HFF-Myc (cell line): ENCODE results near the gene TMEM117.

ENCODE experiments used
- DNase-seq: peaks from one replicate; pipeline ENCODE4 v3.0.0-alpha.2; 2011; ENCODE audit warnings: low read depth; ENCODE audit errors: extremely low read depth
- H3K4me3 ChIP-seq: replicated peaks from 2 replicates; pipeline ENCODE4 v1.5.1; 2011; ENCODE audit warnings: low read depth, mild to moderate bottlenecking, control low read depth, low read length
- TF ChIP-seq, protein P1 (sequence below): IDR thresholded peaks from 2 replicates; pipeline ENCODE4 v1.5.1; 2012; ENCODE audit warnings: mild to moderate bottlenecking, low read depth, low read length, control low read depth; ENCODE audit errors: missing control alignments

TMEM117 gene

DNA sequence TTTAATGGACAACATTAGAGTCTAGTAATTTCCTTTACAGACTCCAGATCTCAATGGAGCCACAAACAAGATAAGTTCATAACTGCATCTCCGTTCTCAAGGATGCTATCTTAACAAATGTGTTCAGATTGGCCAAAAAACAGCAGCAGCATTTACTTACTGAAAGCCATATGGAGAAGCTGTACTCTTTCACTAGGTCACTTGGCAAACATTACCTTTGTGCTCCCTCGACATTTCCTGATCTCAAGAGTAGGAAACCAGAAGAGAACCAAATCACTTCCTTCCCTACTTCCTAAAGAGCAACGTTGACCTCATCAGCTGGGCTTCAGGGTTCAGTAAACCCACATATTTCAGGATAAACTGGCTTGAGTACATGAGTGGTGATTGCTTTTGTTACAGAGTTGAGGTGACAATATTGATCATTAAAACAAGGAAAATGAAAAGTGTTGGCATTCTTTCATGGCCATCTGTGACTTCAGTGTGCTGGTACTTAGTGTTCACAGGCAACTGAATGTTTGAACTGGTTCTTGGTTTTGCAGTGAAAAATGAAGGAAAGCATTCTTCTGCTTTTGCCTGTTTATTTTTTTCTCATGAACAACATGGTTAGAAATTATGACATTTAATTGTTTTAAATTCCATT, 449.6 kb downstream of the TMEM117 start:
- DNase-seq = no peak
- no peak overlapping the region for H3K4me3 ChIP-seq
- TF ChIP-seq, protein P1, sequence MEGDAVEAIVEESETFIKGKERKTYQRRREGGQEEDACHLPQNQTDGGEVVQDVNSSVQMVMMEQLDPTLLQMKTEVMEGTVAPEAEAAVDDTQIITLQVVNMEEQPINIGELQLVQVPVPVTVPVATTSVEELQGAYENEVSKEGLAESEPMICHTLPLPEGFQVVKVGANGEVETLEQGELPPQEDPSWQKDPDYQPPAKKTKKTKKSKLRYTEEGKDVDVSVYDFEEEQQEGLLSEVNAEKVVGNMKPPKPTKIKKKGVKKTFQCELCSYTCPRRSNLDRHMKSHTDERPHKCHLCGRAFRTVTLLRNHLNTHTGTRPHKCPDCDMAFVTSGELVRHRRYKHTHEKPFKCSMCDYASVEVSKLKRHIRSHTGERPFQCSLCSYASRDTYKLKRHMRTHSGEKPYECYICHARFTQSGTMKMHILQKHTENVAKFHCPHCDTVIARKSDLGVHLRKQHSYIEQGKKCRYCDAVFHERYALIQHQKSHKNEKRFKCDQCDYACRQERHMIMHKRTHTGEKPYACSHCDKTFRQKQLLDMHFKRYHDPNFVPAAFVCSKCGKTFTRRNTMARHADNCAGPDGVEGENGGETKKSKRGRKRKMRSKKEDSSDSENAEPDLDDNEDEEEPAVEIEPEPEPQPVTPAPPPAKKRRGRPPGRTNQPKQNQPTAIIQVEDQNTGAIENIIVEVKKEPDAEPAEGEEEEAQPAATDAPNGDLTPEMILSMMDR = no peak

DNA sequence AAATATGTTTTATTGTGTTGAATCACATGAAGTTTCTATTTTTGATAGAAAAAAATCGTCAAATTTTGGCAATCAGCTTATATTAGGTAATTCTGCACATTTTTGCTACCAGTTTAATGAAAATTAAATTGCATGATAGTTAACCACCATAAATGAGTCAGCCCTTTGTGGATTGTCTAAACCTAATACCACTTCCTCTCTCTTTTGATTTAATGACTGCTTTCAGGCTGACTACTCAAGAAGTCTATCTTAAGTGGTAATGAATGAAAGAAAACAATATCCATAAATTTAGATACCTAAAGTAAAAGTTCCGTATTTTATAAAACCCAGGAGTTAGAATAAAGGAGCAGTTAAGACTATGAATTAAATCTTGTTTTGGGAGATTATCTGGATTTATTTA, 450.5 kb downstream of the TMEM117 start:
- H3K4me3 ChIP-seq = no peak overlapping the region
- TF ChIP-seq, protein P1 = no peak
- no peak for DNase-seq

DNA sequence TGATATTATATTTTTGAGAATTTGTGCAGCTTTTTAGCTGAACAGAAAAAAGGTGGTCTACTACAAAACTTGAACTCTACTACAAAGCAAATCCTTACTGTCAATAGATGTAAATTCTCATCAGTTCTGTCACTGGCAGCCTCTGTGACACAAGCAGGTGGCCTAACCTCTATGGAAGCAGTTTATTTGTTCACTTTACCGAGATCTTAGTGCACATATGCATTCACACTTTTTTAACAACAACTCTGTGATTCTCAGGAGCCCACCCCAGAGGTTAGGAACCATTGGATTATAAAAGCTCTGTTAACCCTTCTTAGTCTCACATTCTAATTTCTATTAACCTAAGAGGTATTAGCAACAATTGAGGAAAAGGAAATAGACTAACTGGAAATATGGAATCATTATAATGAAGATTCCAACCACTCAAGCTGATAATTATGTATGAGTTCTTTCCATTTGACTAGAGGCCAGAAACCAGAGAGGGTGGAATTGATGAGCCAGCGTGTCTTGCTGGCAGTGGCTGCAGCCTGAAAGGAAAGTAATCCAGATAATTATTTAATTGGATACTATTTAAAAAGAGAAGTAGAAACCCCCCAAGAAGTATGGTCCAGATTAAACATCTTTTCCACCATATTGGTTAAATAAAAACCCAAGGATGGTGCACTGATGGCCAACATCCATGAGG, 451.1 kb downstream of the TMEM117 start:
- DNase-seq = no peak
- no peak overlapping the region for H3K4me3 ChIP-seq

DNA sequence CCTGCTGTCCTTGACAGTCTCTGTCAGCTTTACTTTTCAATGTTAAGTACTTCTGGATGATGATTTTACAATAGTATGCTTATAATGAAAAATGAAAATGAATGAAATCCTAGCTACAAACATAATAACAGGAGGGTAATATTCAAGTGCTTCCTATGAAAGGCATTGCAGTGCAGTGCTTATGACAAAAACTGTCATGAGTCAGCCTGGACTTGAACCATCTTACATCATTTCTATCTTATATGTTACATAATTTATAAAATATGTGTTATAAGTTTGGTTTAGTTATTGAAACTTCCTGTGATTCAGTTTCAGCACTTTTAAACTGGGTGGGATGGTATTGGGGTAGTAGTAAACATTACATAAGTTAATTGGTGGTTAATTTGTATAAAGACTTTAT, 451.7 kb downstream of the TMEM117 start:
- H3K4me3 ChIP-seq = no peak overlapping the region
- TF ChIP-seq, protein P1 = no peak
- no peak for DNase-seq

More for the DNA sequence above, 451.1 kb downstream of the TMEM117 start:
- TF ChIP-seq, protein P1 = no peak

DNA sequence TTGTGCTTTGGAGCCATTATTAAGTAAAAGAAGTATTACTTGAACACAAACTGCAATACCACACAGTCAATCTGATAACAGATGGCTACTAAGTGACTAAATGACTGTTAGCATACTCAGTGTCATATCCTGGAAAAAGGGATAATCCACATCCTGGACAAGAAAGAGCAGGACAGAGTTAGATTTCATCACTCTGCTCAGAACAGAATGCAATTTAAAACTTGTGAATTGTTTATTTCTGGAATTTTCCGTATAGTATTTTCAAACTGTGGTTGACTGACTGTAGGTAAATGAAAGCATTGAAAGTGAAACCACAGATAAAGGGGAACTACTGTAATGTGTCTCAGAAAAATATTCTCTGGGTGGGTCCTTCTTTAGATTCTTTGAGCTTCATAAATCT, 458.8 kb downstream of the TMEM117 start:
- no peak overlapping the region for H3K4me3 ChIP-seq
- TF ChIP-seq, protein P1 = no peak
- DNase-seq = no peak

DNA sequence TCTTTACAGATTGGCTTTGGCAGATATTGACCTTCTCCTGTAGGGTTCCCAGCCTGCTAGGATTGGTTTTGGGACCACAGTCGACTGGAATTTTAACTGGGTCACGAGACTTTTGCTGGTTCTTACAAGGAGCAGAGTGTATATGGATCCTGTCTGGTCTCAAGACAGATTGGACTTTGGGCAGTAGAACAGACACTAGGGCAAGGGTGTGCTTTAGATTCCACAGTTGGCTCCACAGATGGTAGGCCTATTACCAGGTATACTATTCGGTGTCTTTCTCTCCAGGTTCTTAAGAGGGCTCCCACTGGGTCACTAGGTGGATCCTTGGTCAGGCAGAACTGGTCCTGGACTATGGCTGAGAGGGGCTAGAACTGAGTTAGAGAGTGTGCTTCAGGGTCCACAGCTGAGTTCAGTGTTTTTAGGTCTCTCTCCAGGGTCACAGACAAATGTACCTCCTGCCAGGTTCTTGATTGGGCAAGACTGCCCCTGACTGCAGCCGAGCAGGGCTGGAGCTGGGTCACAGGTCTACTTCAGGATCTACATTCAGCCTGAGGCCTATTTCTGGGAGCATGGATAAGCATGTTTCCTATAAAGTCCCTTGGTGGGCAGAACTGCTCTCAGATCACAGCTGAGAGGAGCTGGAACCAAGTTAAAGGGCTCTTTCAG, 460.2 kb downstream of the TMEM117 start:
- DNase-seq = no peak

More for the DNA sequence above, 460.2 kb downstream of the TMEM117 start:
- TF ChIP-seq, protein P1 = no peak
- no peak overlapping the region for H3K4me3 ChIP-seq
